Peyer's patch (tissue), 4 donors: ENCODE measurements around the gene AKTIP. TPM values are rescaled to one million over a fixed set of nuclear protein-coding genes. Genes with fewer than 3 reads are reported as not detected.
"Not testable (repeated sequence)": the region's sequence is repeated elsewhere in the genome, so short reads cannot be mapped to it uniquely, and the experiment has no call there.

Experiments
- DNase-seq, 3 donors: peaks; one replicate each; pipeline ENCODE4 v3.0.0-alpha.2; 2017 to 2019
- H3K27ac ChIP-seq, 4 donors: fragments of 200-600 bp; sonication (generic); one replicate each; pipeline ENCODE4 v1.5.1; 2016 to 2019
- H3K27me3 ChIP-seq, 2 donors: fragments of 200-600 bp; sonication (generic); one replicate each; pipeline ENCODE4 v1.5.1; 2019
- H3K36me3 ChIP-seq, 3 donors: fragments of 200-600 bp; sonication (generic); one replicate each; pipeline ENCODE4 v1.5.1; 2016 to 2019
- H3K4me1 ChIP-seq, 4 donors: fragments of 200-600 bp; sonication (generic); one replicate each; pipeline ENCODE4 v1.5.1; 2016 to 2019
- H3K4me3 ChIP-seq, 4 donors: fragments of 200-600 bp; sonication (generic); 1 replicate in 3 of 4; 2 replicates in 1 of 4; pipeline ENCODE4 v1.5.1; 2016 to 2019; ENCODE audit warnings: mild to moderate bottlenecking in 1 of 4
- H3K9me3 ChIP-seq, 4 donors: fragments of 200-600 bp; sonication (generic); one replicate each; pipeline ENCODE4 v1.5.1; 2016 to 2019; ENCODE audit warnings: mild to moderate bottlenecking in 1 of 4
- POLR2A ChIP-seq, 2 donors: fragments of 450-650 bp; IDR thresholded peaks; one replicate each; pipeline ENCODE4 v1.5.1; 2017; ENCODE audit warnings: antibody characterized with exemption in 2 of 2, mild to moderate bottlenecking in 2 of 2, moderate library complexity in 2 of 2
- total RNA-seq, 4 donors: library from RNA; depleted of rRNA; stranded (reverse); fragments of >200 nt; gene quantifications; one replicate each; pipeline ENCODE4 v1.1.0, GENCODE V29; 2016
- TF ChIP-seq, protein P1 (sequence below), 6 experiments: fragments of 450-650 bp in 4 of 6; fragments of 200-600 bp in 2 of 6; sonication (generic) in 1 of 6; IDR thresholded peaks; one replicate each; pipeline ENCODE4 v1.5.1; 2017 to 2019; ENCODE audit warnings: antibody characterized with exemption in 6 of 6, mild to moderate bottlenecking in 3 of 6, moderate library complexity in 1 of 6

Gene AKTIP
- total RNA-seq, 4 donors from 2014 or later = 34.6 to 83.5 (median 43.6) TPM

DNA sequence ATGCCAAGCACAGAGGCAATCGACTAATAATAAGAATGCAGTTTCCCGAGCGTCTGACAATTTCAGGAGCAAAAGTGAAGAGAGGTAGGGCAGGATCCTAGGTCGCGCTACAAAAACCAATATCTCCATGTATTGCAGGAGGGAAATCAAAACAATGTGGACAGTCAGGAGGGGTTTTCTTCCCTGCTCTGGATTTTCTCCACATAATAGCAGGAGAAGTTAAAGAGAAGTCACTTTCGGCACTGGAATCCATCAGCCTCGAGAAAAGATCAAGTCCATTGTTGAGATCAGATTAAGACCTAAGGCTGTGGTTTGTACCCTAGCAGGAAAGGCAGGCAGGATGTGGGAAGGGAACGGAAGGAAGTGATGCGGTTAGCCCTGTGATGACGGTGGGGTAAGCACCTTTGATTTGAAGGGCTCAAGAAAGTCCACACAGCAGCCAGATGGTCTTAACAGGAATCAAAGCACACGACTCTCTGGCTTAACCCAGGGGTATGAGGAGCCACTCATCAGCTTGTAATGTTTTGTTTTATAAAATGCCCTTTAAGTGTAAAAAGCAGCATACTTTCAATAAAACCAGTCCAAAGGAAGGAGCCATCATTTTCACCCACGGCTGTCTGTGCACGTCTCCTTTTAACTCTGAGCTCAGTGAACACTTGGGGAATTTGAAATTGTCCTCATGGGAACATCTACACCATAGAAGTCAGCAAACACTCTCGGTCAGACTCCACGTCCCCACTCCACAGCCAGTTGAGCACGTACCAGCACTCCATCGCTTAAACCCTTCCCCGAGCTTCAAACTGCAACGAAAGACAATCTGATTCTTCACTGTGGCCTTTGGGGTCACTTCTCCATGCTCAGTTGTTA, 15.8 kb upstream of the AKTIP start:
- H3K27me3 ChIP-seq = no peaks in the 10 kb centered on the region
- TF ChIP-seq POLR2A (IDR thresholded peaks at IDR 0.05) = no peak
- TF ChIP-seq, protein P1, sequence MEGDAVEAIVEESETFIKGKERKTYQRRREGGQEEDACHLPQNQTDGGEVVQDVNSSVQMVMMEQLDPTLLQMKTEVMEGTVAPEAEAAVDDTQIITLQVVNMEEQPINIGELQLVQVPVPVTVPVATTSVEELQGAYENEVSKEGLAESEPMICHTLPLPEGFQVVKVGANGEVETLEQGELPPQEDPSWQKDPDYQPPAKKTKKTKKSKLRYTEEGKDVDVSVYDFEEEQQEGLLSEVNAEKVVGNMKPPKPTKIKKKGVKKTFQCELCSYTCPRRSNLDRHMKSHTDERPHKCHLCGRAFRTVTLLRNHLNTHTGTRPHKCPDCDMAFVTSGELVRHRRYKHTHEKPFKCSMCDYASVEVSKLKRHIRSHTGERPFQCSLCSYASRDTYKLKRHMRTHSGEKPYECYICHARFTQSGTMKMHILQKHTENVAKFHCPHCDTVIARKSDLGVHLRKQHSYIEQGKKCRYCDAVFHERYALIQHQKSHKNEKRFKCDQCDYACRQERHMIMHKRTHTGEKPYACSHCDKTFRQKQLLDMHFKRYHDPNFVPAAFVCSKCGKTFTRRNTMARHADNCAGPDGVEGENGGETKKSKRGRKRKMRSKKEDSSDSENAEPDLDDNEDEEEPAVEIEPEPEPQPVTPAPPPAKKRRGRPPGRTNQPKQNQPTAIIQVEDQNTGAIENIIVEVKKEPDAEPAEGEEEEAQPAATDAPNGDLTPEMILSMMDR (IDR thresholded peaks at IDR 0.05) = no peak
- H3K27ac ChIP-seq = peak overlapping the region in 3 of 4 donors; percentile 57 to 65 (median 59)
- H3K4me1 ChIP-seq = peaks cover 0 to 12% (median 2%) of the 10 kb centered on the region in 4 donors
- DNase-seq = peak in 2 of 3 donors; percentile 90 to 93
- H3K9me3 ChIP-seq = no peaks in the 10 kb centered on the region
- peak overlapping the region in 3 of 4 donors; percentile 9 to 14 (median 13) for H3K4me3 ChIP-seq
- H3K36me3 ChIP-seq = no peaks in the 10 kb centered on the region

DNA sequence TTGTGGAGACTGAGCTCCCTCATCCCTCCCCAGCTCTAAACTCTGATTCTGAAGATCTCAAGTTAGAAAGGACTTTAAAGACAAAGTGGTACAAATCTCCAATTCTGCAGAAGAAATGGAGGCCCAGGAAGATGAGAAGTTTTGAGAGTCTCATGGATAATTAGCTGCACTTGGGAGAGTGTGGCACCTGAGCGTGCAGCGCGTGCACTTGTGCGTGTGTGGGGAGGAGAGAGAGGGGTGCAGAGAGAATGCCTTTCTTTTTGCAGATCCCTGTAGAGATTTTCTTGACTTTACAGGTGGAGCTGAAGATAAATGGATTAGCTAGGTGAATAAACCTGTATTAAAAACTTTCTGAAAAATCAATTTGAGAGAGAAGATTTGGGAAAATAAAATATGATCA, 14.8 kb upstream of the AKTIP start:
- Histone ChIP-seq H3K36me3 (no peaks in the 10 kb centered on the region), H3K27ac (peak overlapping the region in 1 of 4 donors; percentile 59), H3K27me3 (no peaks in the 10 kb centered on the region), H3K4me1 (peaks cover 0 to 12% (median 2%) of the 10 kb centered on the region in 4 donors), H3K4me3 (no peak overlapping the region), H3K9me3 (no peaks in the 10 kb centered on the region)
- no peak for TF ChIP-seq POLR2A (IDR thresholded peaks at IDR 0.05)
- TF ChIP-seq, protein P1 (IDR thresholded peaks at IDR 0.05) = no peak
- DNase-seq = no peak

- Histone ChIP-seq H3K9me3 (no peaks in the 10 kb centered on the region), H3K36me3 (no peaks in the 10 kb centered on the region), H3K4me1 (peaks cover 0 to 12% (median 2%) of the 10 kb centered on the region in 4 donors), H3K27me3 (no peaks in the 10 kb centered on the region), H3K27ac (no peak overlapping the region), H3K4me3 (no peak overlapping the region)
- no peak for TF ChIP-seq POLR2A (IDR thresholded peaks at IDR 0.05)
- TF ChIP-seq, protein P1 (IDR thresholded peaks at IDR 0.05) = no peak
- DNase-seq = no peak
These were observed 12.8 kb upstream of the AKTIP start for GRCh38 chr16:53515811-53516210.

GRCh38 chr16:53515259-53515658, 12.2 kb upstream of the AKTIP start:
- H3K4me1 ChIP-seq = peaks cover 0 to 12% (median 2%) of the 10 kb centered on the region in 4 donors
- H3K27me3 ChIP-seq = no peaks in the 10 kb centered on the region
- DNase-seq = no peak
- no peaks in the 10 kb centered on the region for H3K9me3 ChIP-seq
- no peaks in the 10 kb centered on the region for H3K36me3 ChIP-seq
- H3K27ac ChIP-seq = no peak overlapping the region
- TF ChIP-seq POLR2A (IDR thresholded peaks at IDR 0.05) = no peak
- TF ChIP-seq, protein P1 (IDR thresholded peaks at IDR 0.05) = no peak
- no peak overlapping the region for H3K4me3 ChIP-seq

- not testable (repeated sequence) for H3K27me3 ChIP-seq, H3K36me3 ChIP-seq, H3K27ac ChIP-seq, H3K4me3 ChIP-seq, DNase-seq, H3K4me1 ChIP-seq, H3K9me3 ChIP-seq
These were observed 9.8 kb upstream of the AKTIP start for GRCh38 chr16:53512795-53513194.
